GM10266 (cell line): ENCODE data around the gene GCN1.
"Not testable (repeated sequence)": the region's sequence is repeated elsewhere in the genome, so short reads cannot be mapped to it uniquely, and the experiment has no call there.

Source experiments
- DNase-seq: peaks from one replicate; pipeline ENCODE4 v3.0.0; 2012; ENCODE audit errors: extremely low spot score
- CTCF ChIP-seq: IDR thresholded peaks from 2 replicates; pipeline ENCODE4 v1.5.1; 2012; ENCODE audit warnings: mild to moderate bottlenecking, low read depth; ENCODE audit not compliant: control insufficient read depth, insufficient read depth; ENCODE audit errors: missing control alignments

Gene GCN1

GRCh38 chr12:120238839-120239445 is 44.4 kb upstream of the GCN1 start:
- no peak for DNase-seq
- TF ChIP-seq CTCF: no peak

GRCh38 chr12:120238217-120238616 is 43.7 kb upstream of the GCN1 start:
- no peak for DNase-seq
- TF ChIP-seq CTCF: no peak

GRCh38 chr12:120237360-120238171 is 43.1 kb upstream of the GCN1 start:
- no peak for DNase-seq
- TF ChIP-seq CTCF: no peak

GRCh38 chr12:120236809-120237208 is 42.3 kb upstream of the GCN1 start:
- DNase-seq: not testable (repeated sequence)

- no peak for TF ChIP-seq CTCF
- DNase-seq: no peak
Measured at GRCh38 chr12:120235369-120236323, 41.1 kb upstream of the GCN1 start.

- TF ChIP-seq CTCF: peak; percentile 10
Measured at GRCh38 chr12:120234643-120235368, 40.3 kb upstream of the GCN1 start.

More at GRCh38 chr12:120234643-120235368, 40.3 kb upstream of the GCN1 start:
- DNase-seq: no peak
